GM18951 (cell line): ENCODE measurements around the gene TRABD2A.

Experiments
- POLR2A ChIP-seq: IDR thresholded peaks from 4 replicates; pipeline ENCODE4 v1.6.1; 2011; ENCODE audit warnings: mild to moderate bottlenecking; ENCODE audit not compliant: insufficient read length, insufficient read depth; ENCODE audit errors: extremely low read depth
- in situ Hi-C: fragments of 300-500 bp; cut with MboI; formaldehyde crosslinking; loops from one replicate; pipeline ENCODE4 v1.12.0; 2022; ENCODE audit warnings: low sequenced_read_pairs, mixed read lengths, inconsistent platforms; ENCODE audit not compliant: unreplicated experiment

The TRABD2A gene

GRCh38 chr2:84880645-84881521, at the start of gene TRABD2A:
TRABD2A (minus strand) TSS chr2:84881084; CDS start chr2:84881039, 45 bp downstream.
- in situ Hi-C loops, result no loop called here
- no peak for TF ChIP-seq POLR2A

GRCh38 chr2:84927275-84927627, 46.4 kb upstream of the TRABD2A start:
- in situ Hi-C loops, result no loop called here
- TF ChIP-seq POLR2A, result no peak

- peak; percentile 42 for TF ChIP-seq POLR2A
- in situ Hi-C loops, result no loop called here
Measured at GRCh38 chr2:84925724-84926376, 45.0 kb upstream of the TRABD2A start.

GRCh38 chr2:84925336-84925723, 44.4 kb upstream of the TRABD2A start:
- in situ Hi-C loops, result no loop called here
- TF ChIP-seq POLR2A, result no peak

GRCh38 chr2:84924173-84925106, 43.6 kb upstream of the TRABD2A start:
- in situ Hi-C loops, result loop anchor here (25.0 kb wide), 1 partner anchor 363 kb away; no protein-coding TSS in a partner anchor
- peak; percentile 19 for TF ChIP-seq POLR2A

- in situ Hi-C loops, result loop anchor here (25.0 kb wide), 1 partner anchor 364 kb away; no protein-coding TSS in a partner anchor
- TF ChIP-seq POLR2A, result no peak
Measured at GRCh38 chr2:84923009-84923408, 42.1 kb upstream of the TRABD2A start.

GRCh38 chr2:84919885-84920580, 39.1 kb upstream of the TRABD2A start:
- in situ Hi-C loops, result loop anchor here (25.0 kb wide), 1 partner anchor 367 kb away; no protein-coding TSS in a partner anchor
- peak; percentile 44 for TF ChIP-seq POLR2A

- in situ Hi-C loops, result loop anchor here (25.0 kb wide), 1 partner anchor 369 kb away; no protein-coding TSS in a partner anchor
- no peak for TF ChIP-seq POLR2A
Measured at GRCh38 chr2:84918430-84918829, 37.5 kb upstream of the TRABD2A start.

- in situ Hi-C loops, result loop anchor here (25.0 kb wide), 1 partner anchor 369 kb away; no protein-coding TSS in a partner anchor
Measured at GRCh38 chr2:84917821-84918220, 36.9 kb upstream of the TRABD2A start.

GRCh38 chr2:84915675-84916074, 34.8 kb upstream of the TRABD2A start:
- in situ Hi-C loops, result loop anchor here (25.0 kb wide), 1 partner anchor 372 kb away; no protein-coding TSS in a partner anchor

GRCh38 chr2:84914334-84914733, 33.5 kb upstream of the TRABD2A start:
- TF ChIP-seq POLR2A, result no peak
- in situ Hi-C loops, result loop anchor here (25.0 kb wide), 1 partner anchor 373 kb away; no protein-coding TSS in a partner anchor

GRCh38 chr2:84912984-84913383, 32.1 kb upstream of the TRABD2A start:
- TF ChIP-seq POLR2A, result no peak
- in situ Hi-C loops, result loop anchor here (25.0 kb wide), 1 partner anchor 374 kb away; no protein-coding TSS in a partner anchor
